HCT116 (cell line): ENCODE results near the gene YWHAE.

ENCODE experiments used
- ATF3 ChIP-seq: IDR thresholded peaks from 2 replicates; pipeline ENCODE4 v1.6.1; 2012
- CTCF ChIP-seq, 3 experiments: fragments of 200-600 bp in 1 of 3; sonication (generic) in 1 of 3; IDR thresholded peaks in 2 of 3; conservative IDR thresholded peaks in 1 of 3; 2 replicates each; pipeline ENCODE4 v1.5.1; 2012 to 2017; ENCODE audit warnings: low read depth in 2 of 3, low read length in 2 of 3, antibody characterized with exemption in 1 of 3, borderline replicate concordance in 1 of 3, control low read depth in 1 of 3, mild to moderate bottlenecking in 1 of 3, mixed read lengths in 1 of 3, mixed run types in 1 of 3, moderate library complexity in 1 of 3; ENCODE audit not compliant: insufficient read depth in 1 of 3
- POLR2A ChIP-seq: IDR thresholded peaks from 2 replicates; pipeline ENCODE4 v1.7.0; 2011; ENCODE audit warnings: borderline replicate concordance; ENCODE audit not compliant: insufficient read depth, insufficient read length; ENCODE audit errors: extremely low read depth
- POLR2AphosphoS5 ChIP-seq: IDR thresholded peaks from 2 replicates; pipeline ENCODE4 v1.6.1; 2011; ENCODE audit warnings: mild to moderate bottlenecking, low read depth, low read length, moderate library complexity
- SP1 ChIP-seq: IDR thresholded peaks from 2 replicates; pipeline ENCODE4 v1.6.1; 2012; ENCODE audit warnings: low read depth
- ZFX ChIP-seq: fragments of 450-650 bp; IDR thresholded peaks from 2 replicates; pipeline ENCODE4 v1.6.1; 2017
- ZNF274 ChIP-seq: fragments of 200-500 bp; sonication (Bioruptor generic); IDR thresholded peaks from 2 replicates; pipeline ENCODE4 v1.6.1; 2014; ENCODE audit warnings: mild to moderate bottlenecking, low read depth, low read length, inconsistent platforms

- TF ChIP-seq POLR2AphosphoS5 (no peak), SP1 (no peak), CTCF (IDR thresholded peaks at IDR 0.05 in 2 of 3, conservative IDR thresholded peaks at IDR 0.05 in 1 of 3; ENCODE audit: borderline replicate concordance in 1 of 3, insufficient read depth in 1 of 3, low read depth in 2 of 3, low read length in 2 of 3) (no peak), ZNF274 (no peak), POLR2A (no peak), ATF3 (no peak), ZFX (no peak)
Measured at GRCh38 chr17:1379930-1380313, 20.1 kb downstream of the YWHAE start.
